ENCODE results near the gene TBC1D2. TPM values are rescaled to one million over a fixed set of nuclear protein-coding genes. Genes with fewer than 3 reads are reported as not detected.

TBC1D2 gene
- total RNA-seq, 1 donor: 26.9 TPM

DNA sequence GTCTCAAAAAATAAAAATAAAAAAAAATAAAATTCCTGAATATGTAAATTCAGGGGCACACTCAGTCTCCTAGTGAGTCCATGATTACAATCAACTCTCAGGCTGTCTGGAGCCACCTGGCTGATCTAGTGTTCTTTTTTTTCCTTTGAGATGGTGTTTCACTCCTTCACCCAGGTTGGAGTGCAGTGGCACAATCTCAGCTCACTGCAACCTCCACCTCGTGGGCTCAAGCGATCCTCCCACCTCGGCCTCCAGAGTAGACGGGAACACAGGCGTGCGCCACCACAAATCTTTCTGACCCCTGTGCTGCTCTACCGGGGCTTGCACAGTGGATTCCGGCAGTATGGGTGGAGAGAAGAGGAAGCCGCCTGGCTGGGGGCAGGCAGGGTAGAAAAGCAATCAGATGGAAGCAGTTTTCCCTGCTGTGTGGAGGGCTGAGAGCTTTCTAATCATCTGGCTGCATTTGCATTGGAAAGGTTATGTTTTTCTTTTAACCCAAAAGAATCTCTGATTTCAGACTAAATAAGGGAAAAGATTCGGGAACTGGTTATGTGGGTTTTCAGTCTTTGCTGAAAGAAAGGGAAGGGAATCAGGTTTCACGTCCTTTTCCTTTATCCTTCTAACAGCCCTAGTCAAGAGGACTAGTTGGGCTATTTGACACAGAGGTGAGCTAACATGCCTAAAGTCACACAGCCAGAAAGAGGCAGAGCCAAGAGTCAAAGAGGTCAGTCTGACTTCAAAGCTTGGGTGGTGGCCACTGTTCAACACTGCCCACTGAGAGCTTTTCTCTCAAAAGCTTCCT, 36.7 kb downstream of the TBC1D2 start:
- DNase-seq (ENCODE audit: low read depth in 2 of 3, low spot score in 2 of 3): no peak

DNA sequence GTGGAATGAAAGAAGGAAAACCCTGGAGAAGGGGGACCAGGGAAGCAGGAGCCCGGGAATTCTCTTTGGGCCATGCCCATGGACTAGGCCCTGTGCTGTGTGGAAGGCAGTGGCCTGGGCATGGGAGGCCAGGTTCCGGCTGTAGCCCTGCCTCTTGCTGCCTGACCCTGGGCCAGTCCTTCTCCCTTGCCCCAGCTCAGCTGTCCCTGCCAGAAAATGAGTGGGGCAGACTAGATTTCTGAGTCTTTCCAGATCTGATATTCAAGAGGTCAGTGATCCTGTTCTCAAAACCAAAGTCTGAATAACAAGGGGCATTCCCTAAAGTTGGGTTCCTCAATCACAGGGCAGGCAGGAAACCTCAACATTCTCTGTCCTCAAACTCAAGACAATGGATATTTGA, 38.2 kb downstream of the TBC1D2 start:
- DNase-seq (ENCODE audit: low read depth in 2 of 3, low spot score in 2 of 3): no peak

DNA sequence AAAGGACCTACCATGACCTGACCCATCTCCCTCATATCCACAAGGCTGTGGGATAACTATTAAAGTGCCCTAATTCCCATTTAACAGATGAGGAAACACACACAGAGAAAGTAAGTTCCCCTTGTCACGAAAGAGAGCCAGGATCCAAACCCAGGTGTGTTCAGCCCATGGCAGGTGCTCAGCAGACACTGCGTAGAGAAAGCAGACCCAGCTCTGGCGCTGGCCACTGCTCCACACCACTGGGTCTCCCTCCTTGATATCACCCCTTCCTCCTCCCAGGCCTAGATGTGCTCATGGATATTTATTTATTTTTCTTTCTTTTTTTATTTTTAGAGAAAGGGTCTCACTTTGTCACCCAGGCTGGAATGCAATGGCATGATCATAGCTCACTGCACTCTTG, 39.1 kb downstream of the TBC1D2 start:
- DNase-seq (ENCODE audit: low read depth in 2 of 3, low spot score in 2 of 3): no peak

DNA sequence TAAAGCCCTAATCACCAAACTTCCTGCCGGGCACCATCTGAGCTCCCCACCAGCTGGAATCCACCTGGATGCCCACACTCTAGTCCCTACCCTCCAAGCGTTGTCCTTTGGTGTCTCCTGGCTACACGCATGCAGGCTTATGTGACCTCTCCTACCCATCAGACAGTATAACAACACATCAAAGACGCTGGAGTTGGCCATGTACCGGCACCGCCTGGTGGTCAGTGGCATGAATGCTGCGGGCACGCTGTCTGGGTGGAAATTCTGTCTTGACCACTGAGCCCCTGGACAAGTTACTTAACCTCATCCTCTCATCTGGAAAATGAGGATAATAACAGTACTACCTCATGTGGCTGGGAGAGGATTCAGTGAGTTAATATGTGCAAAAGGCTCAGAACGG, 39.6 kb downstream of the TBC1D2 start:
- DNase-seq (ENCODE audit: low read depth in 2 of 3, low spot score in 2 of 3): peak in 1 of 3 donors; percentile 20

DNA sequence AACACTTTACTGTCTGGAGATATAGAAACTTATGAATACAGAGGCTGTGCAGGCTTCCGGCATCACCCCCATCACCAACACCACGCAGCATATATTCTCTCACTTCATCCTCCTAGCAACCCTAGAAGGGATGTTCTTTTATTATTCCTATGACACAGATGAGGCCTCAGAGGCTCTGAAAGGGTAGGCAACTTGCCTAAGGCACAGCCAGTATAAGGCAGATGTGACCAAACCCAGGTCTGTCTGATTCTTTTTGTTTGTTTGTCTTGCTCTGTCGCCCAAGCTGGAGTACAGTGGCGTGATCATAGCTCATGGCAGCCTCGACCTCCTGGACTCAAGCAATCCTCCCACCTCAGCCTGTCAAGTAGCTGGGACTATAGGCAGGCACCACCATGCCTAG, 40.2 kb downstream of the TBC1D2 start:
- DNase-seq (ENCODE audit: low read depth in 2 of 3, low spot score in 2 of 3): no peak

DNA sequence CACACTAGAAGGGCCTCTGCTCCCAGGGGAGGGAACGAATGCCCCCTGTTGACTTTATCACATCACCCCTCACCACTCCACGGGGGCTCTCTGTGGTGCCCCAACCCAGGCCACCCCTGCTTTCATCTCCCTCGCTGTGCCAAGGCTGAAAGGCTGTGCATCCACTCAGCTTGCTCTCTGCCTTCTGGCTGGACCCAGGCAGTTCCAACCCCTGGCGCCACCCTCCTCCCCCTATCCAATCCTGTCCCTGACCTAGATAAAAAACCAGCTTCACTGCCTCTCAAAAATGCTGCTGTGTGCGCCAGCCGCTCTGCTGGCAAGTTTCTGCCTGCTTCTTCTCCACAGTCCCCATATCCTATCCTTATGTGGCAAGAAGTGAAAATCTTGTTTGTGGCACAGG, 40.6 kb downstream of the TBC1D2 start:
- no peak for DNase-seq (ENCODE audit: low read depth in 2 of 3, low spot score in 2 of 3)

DNA sequence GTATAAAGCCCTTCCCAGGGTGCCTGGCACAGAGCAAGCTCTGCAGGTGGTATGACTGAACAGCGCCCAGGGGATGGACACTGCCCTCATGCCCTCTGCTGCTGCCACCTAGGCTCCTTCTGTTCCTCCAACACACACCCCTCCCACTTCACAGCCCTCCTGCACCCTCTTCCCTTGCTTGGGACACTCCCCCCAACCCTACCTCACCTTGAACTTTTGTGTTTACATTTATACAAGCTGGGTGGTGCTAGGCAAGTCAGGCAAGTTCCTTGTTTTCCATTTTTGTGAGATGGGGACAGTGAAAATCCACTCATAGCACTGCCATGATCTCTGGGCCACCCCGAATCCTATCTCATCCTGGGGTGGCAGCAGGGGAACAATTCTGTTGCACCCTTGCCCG, 44.2 kb downstream of the TBC1D2 start:
- DNase-seq (ENCODE audit: low read depth in 2 of 3, low spot score in 2 of 3): no peak

DNA sequence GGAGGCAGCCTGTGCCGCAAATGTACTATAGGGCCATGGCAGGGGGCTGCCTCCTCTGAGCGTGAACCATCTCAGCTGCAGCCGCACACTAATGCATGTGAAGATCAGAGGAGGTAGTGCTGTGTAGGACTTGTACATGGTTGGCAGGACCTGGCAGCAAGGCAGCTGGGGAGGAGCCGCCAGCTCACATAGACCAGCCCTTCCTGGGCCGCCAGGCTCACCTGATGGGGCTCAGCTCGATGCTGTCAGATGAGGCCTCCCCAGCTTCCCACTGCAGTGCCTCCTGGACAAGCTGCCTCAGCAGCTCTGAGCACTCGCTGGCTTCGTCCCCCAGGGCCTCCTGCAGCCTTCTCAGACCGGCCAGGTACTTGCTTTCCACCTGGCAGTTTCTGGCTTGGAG, 45.0 kb downstream of the TBC1D2 start:
- DNase-seq (ENCODE audit: low read depth in 2 of 3, low spot score in 2 of 3): no peak

DNA sequence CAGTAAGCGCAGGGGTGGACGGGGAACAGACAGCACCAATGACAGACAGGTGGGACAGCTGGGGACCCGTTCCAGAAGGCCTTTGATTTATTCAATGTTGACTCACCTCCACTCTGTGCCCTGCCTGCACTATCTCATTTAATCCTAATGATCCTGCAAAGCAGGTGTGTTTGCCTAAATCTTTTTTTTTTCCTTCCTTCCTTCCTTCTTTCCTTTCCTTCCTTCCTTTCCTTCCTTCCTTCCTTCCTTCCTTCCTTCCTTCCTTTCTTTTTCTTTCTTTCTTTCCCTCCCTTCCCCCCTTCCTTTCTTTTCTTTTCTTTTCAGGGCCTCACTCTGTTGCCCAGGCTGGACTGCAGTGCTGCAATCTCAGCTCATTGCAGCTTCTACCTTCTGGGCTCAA, 45.9 kb downstream of the TBC1D2 start:
- DNase-seq (ENCODE audit: low read depth in 2 of 3, low spot score in 2 of 3): no peak

DNA sequence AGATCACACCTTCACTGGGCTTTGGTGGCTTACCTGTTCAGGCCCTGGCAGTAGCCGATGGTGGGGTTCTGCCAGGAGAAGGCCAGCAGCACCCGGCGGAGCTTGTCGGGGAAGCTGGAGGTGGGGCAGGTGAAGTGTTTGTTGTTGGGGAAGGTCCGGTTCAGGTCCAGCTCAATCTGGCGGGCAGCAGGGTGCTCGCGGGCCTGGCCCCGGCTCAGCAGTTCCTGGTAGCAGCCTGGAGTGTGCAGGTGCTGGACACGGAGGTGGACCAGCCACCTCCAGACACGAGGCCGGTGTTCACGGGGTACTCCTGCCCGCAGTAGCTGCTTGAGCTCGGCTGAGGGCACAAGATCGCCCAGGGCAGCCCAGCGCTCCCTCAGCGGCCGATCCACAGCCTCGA, 46.8 kb downstream of the TBC1D2 start:
- DNase-seq (ENCODE audit: low read depth in 2 of 3, low spot score in 2 of 3): no peak

DNA sequence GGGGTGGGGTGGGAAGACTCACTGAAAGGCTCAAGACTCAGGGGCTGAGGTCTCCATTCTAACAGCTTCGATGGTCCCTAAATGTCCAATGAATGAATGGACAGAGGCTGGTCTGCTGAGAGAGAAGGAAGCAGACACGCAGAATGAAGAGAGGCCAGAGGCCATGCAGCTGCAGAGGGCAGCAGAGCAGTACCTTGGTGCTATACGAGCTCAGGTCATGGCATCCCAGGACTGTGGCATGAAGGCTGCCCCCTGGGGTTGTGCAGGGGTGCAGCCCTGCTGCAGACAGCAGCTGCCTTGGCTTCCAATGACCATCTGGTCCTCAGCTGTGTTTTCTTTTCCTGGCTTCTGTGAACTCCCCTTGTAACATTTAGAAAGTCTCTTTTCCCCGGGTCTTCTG, 47.8 kb downstream of the TBC1D2 start:
- no peak for DNase-seq (ENCODE audit: low read depth in 2 of 3, low spot score in 2 of 3)

DNA sequence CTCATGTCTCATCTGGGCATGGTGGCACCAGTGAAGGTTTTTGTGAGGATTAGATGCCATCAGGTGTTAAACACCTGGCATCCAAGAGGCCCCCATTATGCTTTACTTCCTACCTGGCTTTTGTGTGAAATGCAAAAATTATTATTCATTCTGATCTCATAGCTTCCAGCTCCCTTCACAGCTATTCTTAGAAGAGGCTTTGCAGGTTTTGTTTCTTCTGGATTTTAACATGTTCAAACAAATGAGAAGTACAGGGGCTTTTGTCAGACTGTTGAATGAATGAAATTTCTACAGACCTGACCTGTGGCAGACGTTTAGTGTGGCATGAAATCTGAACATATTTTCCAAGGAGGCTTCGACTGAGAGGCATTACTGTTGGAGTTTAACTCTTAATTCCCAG, 48.7 kb downstream of the TBC1D2 start:
- DNase-seq (ENCODE audit: low read depth in 2 of 3, low spot score in 2 of 3): no peak

DNA sequence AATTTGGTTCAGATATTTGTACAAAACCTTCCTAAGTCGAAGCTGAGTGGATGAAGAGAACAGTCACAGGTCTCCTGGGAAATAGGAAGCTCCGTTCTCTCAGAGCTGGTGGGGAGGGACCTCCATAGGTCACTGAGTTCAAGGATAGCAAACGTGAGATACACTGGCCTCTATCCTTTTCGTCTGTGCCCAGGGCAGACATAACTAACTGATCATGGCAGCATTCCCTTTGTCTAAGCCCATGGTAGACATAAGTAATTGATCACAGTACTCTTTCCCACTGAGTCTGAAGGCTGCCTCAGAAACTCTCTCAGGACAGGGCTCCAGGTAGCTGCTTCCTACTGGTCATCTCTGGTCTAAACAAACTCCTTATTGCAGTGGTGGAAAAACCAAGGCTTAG, 50.8 kb downstream of the TBC1D2 start:
- no peak for DNase-seq (ENCODE audit: low read depth in 2 of 3, low spot score in 2 of 3)

DNA sequence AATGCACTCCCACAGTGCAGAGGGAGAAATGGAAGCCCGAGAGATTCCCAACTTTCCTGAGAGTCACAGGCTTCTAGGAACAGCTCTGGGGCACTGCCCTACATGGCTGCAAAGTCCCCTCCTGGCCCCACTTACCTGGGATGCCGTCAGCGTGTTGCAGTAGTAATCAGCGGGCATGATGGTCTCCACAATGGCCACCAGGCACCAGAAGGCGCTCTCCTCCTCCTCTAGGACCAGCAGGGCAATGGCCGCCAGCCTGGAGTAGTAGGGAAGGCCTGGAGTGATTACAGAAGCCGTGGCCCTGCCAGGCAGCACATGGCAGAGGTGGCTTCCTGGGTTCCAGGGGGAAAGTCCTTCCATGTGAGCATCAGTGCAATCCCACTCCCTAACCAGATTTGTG, 52.3 kb downstream of the TBC1D2 start:
- no peak for DNase-seq (ENCODE audit: low read depth in 2 of 3, low spot score in 2 of 3)

DNA sequence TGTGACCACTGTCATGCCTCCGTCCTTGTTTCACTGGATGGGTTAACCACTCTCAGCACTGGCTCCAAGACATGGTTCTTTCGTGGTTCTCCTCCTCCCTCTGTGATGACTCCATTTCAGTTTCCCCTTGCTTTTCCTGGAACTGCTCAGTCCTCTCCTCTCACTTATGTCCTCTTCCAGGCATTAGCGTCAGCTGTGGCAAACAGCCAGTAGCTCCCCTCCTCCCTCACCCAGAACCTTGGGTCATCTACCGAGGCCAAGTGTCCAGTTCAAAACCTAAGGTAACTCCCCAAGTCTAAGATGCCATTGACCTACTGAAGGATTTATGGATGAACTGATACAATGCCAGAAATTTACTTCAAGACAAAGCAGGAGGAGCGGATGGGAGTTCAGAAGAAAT, 53.2 kb downstream of the TBC1D2 start:
- DNase-seq (ENCODE audit: low read depth in 2 of 3, low spot score in 2 of 3): no peak

DNA sequence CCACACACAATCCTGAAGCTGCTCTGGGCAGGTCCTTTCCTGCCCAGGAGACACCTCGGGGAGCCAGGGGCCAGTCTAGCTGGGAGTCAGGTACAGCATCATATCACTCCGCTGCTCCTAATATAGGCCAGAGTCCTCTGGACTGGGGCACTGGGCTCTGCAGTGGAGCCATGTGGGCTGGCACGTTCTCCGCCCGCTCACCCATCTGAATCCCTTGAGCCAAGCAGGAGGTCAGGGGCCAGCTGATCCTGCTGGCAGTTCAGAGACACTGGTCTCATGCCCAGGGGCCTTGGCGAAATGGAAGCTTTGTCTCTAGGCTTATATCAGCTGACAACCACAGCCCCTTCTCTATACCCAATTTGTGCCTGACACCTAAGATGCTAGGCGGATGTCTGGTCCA, 53.7 kb downstream of the TBC1D2 start:
- no peak for DNase-seq (ENCODE audit: low read depth in 2 of 3, low spot score in 2 of 3)

DNA sequence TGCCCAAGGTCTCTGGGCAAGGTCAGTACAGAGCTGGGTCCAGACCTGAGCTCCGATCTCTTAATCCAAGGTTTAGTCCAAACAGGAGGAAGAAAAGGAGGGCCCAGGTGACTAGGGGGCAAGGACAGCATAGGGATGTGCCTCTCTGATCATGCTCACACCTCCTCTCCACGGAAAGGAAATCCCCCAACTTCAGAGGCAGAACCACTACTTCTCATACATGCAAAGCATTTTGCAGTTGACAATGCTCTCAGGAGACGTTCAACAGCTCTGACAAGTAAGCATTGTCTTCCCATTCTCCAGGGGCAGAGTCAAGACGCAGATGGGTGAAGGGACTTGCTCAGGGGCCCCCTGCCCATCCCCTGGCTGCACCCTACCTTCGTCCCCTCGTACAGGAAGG, 54.3 kb downstream of the TBC1D2 start:
- DNase-seq (ENCODE audit: low read depth in 2 of 3, low spot score in 2 of 3): no peak

DNA sequence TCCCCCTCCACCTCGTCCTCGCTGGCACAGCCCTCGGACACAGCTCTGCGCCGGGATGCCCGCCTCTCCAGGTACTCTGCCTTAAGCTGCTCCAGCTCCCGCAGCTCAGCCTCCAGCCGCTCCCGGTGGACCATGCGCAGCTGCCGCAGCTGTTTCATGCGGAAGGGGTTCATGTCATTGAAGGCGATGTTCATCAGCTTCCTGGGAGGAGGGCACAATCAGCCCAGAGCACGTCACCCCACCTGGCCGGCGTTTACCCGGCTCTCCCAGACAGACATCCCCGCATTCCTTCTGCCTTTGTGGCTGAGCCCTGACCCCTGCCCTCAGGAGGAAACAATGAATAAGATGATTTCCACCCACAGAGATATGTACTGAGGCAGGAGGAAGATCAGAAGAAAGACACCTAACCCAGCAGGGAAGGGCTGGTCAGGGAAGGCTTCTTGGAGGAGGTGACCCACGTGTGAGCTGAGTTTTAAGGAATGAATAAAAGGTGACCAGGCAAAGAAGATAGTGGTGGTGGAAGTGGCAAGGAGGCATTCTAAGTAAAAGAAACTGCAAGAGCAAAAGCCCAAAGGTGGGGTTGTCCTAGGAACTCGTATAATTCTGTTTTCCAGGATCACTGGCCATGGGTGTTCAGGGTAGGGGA, 55.9 kb downstream of the TBC1D2 start:
- no peak for DNase-seq (ENCODE audit: low read depth in 2 of 3, low spot score in 2 of 3)

DNA sequence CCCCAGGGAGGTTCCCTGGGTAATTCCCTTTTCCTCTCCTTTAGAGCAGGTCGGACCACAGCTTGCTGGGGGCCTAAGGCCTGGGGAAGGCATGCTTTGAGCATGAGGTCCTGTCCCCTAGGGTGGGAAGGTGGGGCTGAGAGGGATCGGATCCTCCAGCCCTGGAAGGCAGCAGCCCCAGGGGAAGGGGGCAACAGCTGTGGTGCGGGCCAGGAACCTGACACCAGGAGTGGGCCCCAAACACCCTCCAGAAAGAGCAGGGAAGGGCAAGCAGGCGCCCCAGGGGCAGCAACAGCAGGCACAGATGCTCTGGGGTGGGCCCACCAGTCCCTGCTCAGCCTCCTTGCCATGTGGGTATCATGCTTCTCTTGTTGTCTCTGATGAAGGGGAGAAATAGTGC, 59.8 kb downstream of the TBC1D2 start:
- DNase-seq (ENCODE audit: low read depth in 2 of 3, low spot score in 2 of 3): no peak

DNA sequence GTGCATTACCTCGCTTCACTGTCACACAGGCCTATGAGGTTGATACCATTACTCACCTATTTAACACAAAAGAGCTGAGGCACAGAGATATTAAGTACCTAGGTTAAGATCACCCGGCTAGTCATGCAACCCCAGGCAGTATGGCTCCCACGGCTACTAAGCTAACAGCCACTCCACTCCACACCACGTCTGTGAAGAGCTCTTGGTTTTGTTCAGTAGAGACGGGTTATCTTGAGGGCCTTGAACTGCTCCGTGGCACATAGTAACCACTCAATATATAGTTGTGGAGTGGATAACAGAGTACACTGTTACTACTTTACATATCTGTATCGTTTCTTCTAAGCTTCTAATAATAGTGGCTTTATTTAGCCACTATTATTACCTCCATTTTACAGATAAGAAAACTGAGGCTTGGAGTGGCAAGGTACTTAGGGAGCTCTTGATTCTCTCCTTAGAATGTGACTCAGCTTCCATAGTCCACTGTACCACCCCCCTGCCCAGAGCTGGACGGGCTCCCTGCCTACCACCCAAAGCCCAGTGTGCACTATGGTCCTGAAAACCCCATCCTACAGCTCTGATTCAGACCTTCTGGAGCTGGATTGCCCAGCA, 62.0 kb downstream of the TBC1D2 start:
- no peak for DNase-seq (ENCODE audit: low read depth in 2 of 3, low spot score in 2 of 3)

DNA sequence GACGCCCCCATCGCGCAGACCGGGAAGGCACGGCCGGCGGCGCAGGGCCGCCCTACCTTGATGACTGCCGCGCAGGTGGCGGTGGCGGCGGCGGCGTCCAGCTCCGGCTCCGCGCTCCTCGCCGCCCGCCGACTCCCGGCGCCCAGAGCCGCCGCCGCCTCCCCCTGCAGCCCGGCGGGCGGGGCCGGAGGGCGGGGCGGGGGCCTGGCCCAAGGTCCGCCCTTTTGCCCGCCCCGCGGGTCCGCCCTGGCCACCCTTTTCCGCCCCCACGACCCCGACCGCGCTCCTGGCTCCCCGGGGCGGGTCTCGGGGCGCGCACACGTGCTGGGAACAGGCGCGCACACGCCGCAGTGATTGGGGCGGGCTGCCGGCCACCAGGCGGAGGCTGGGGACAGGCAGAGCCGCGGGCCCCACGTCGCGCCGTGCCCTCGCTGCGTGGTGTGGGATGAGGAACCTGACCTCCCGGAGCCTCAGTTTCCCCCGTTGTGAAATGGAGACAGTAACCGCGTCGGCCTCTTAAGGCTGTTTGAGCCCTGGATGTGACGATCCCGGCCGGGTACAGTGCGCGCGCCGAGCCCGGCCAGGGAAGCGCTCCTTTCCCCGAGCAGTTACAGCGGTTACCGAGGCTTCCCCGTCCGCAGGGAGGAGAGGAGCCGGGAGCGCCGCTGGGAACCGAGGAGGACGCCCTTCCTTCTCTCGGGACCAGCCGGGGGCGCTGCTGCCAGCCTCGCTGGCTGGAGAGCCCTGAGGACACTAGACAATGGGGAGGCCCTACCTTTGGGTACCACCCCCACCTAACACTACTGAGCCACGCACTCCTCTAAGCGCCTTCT, 62.7 kb downstream of the TBC1D2 start, which contains the start of gene CORO2A:
CORO2A (minus strand) TSS at position 135 of the 833 bp plus-strand sequence. CDS start 34,977 bp downstream, outside the sequence.
- peak; percentile 44 to 78 (median 74) for DNase-seq (ENCODE audit: low read depth in 2 of 3, low spot score in 2 of 3)

Measured in hematopoietic multipotent progenitor cell (in vitro differentiated cells).